DMS114 treated with DMSO at 0.1 percent for 48 hours (cell line): Measurements from ENCODE around the gene GRXCR2.
"Not testable (repeated sequence)": the region's sequence is repeated elsewhere in the genome, so short reads cannot be mapped to it uniquely, and the experiment has no call there.

Experiments used
- DNase-seq: peaks from one replicate; lab custom pipeline; 2025; ENCODE audit not compliant: unreplicated experiment; lab: John Stamatoyannopoulos, UW

Gene GRXCR2, protein sequence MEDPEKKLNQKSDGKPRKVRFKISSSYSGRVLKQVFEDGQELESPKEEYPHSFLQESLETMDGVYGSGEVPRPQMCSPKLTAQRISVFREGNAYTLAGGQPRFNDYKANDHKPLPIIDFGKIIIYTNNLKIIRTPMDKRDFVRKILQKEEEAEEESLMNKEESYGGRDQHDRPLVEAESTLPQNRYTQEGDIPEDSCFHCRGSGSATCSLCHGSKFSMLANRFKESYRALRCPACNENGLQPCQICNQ

DNA sequence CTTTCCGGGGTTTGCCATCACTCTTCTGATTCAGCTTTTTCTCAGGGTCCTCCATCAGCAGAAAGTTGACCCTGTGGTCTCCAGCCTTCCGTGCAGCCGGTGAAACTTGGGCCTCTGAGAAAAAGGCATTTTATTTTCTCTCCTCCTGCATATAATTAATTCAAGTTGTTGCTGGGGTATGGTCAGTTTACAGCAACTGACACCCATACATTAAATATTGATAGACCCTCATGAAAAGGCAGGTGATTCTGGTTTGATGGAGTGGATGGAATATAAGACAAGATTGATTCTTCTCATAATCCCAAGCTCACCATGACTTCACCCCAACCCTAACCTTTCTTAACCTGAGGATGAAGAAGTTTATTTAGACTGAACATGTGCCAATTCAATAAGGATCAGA is at the start of gene GRXCR2:
Gene GRXCR2, minus strand, starts transcription at position 101 of the 400 bp plus-strand sequence. Its CDS starts 46 bp downstream, at position 55.
- DNase-seq: no peak

DNA sequence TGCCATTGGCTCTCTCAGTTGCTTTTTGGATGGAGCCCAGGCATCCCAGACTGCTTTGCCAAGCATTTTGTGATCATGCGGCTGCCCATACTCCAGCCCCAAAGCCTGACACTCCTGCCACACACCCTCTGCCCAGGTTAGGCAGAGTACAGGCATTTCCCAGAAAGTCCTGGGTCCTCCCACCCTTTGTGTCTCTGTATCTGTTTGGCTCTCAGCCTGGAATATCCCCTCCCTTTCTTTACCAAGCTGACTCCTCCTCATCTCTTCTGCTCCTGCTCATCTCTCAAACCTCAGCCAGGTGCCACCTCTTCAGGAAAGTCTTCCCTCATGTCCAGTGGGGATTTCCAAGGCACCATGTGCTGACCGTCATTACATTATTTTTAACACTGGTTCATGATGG is 49.2 kb upstream of the GRXCR2 start:
- DNase-seq: no peak

DNA sequence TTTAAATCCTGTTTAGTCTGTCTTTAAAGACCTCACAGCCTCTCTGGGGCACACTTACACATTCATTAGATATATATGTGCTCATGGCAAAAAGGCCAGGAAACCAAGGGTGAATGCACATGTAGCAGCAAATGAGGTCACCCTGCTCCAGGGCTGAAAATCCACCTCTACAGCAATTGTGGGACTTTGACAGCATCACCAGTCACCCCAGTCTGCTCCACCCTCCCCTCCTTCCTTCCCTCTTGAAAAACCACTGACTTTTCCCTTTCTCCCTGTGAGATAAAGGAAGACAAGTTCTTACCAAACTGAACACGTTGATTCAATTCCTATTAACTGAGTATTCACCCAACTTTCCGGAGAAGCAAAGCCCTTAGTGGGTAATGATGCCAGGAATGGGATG is 48.4 kb upstream of the GRXCR2 start:
- no peak for DNase-seq

DNA sequence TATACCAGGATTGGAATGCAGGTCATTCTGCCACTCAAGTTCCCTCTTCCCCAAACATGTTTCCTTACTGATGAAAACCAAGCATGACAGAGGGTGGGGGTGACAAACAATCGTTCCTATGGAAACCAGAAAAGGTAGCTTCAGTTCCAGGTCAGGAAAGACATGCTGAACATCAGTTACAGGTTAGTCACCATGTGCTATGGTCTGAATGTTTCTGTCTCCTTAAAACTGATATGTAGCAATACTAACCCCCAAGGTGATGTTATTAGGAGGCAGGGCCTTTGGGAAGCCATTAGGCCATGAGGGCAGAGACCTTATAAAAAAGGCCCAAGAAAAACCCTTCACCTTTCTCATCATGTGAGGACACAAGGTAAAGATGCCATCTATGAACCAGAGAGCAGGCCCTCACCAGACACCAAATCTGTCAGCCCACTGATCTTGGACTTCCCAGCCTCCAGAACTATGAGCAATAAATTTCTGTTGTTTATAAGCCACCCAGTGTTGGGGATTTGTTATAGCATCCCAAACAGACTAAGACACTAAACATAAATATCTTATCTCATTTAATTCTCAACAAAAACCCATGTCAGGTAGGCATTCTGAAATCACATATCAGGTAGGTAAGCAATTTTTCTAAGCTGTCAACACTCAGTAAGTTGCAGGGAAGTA is 47.9 kb upstream of the GRXCR2 start:
- no peak for DNase-seq

DNA sequence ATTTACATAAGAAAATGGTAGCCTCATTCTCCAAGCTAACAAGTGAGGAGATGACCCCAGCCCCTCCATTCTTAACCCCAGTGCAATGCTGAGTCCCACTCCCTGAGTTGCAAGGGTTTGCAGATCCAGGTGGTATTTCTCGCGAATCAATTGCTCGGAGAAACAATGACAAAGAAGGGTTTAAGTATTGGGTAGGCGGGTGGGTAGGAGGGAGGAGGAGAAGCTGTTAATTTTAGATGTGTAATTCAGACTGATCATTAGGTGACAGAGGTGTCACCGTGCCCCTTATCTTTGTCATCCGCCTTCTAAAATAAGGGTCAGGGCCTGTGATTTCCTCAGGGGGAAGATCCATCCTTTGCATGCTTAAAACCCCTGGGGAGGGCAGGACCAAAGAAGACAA is 46.6 kb upstream of the GRXCR2 start:
- no peak for DNase-seq

DNA sequence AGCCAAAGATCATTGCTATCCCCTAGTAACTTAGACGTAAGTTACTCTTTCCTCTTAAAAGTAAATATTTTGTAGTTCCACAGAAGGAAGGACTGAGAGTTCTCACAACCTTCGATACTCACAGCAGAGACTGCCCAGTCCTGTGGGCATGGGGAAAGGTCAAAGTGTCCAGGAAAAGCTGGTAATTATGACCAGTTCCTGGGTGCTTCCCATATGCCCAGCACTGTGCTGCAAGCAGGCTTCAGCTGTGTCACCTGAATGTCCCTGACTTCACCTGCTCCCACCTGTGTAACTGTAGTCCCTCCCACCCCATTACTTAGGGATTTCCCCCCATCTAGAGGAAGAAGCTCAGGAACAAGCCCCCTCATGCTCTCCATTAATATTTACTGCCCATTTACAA is 45.6 kb upstream of the GRXCR2 start:
- DNase-seq: no peak

DNA sequence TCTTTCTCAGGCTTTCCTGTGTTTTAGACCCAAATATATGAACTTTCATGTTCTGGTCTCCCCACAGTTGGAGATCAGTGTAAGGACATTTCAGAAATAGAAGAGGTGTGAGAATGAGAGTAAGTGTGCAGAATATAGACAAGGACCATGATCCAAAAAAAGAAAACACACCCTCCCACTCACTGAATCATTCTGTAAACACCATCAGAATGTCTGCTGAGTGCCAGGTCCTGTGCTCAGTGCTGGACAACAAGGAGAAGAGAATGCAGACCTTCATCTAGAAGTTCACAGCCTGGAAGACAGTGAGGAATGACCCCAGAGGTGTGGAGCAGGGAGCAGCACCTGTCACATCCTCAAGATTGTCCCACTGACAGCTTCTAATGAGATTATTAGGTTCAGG is 44.5 kb upstream of the GRXCR2 start:
- no peak for DNase-seq

DNA sequence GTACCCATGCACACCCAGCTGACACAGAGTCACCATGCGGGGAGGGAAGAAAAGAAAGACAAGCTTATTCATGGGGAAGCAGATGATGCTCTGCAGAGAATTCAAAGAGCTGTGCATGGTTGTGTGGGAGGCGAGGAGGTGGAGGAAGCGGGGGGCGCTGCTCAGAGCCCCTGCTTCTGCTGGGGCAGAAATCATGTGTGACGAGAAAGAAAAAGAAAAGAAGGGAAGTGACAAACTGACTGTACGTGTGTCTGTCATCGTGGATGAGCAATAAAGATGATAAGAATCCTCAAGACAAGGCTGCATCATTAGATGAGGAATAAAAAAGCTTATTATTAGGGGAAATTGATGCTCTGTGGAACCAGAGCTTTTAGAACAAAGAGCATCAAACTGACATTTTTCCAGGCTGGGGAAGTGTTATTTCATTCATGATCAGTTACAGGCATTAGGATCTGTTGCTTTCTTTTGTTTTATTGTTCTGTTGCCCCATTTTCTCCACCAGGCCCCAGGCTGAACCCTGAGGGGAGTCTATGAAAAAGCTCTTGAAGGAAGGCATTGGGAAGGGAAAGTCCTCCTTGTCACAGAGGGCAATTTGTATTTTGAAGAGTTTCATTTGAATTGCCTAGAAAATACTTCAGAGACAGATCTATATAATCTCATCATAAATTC is 43.3 kb upstream of the GRXCR2 start:
- DNase-seq: no peak

DNA sequence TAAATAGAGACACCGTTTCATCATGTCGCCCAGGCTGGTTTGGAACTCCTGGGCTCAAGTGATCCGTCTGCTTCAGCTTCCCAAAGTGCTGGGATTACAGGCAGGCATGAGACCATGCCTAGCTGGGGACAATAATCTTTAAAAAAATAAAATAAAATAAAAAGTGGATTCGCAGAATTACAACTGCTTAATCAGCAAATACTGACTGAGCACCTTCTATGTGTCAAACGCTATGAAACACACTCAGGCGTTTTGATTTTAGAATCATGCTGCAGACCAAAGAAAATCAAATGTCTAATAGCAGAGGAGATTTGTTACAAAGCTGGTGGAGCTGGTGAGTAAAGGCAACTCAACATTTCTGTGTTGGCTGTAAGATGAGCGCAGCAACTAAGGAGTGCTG is 40.9 kb upstream of the GRXCR2 start:
- no peak for DNase-seq

DNA sequence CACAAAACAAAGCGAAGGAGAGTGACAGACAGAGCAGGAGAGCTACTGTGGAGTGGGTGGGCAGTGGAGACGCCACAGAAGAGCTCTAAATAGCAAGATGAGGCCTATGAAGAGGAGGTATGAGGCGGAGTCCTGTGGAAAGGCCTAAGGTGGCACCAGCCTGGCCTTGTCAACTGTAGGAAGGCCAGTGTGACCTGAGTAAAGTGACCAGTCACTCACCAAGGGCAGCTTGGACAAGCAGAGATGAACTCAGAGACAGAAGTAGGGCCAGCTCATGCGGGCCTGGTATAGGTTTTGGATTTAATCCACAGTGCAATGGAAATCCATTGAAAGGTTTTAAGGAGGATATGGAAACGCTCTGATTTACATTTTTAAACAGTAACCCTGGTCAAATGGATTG is 39.8 kb upstream of the GRXCR2 start:
- no peak for DNase-seq

DNA sequence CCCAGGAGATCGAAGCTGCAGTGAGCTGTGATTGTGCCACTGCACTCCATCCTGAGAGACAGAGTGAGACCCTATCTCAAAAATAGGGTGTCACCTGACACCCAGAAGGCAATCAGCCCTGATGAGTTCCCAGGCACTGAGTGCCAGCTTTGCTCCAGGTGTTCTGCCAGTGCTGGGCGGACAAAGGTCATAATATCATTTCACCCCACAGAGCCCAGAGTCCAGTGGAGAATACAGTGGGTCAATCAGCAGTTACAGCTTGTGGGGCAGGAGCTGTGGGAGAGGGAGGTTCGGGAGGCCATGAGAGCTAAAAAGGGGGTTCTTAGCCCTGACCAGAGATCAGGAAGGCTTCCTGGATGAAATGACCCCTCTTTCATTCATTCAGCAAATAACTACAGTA is 39.2 kb upstream of the GRXCR2 start:
- DNase-seq: no peak

DNA sequence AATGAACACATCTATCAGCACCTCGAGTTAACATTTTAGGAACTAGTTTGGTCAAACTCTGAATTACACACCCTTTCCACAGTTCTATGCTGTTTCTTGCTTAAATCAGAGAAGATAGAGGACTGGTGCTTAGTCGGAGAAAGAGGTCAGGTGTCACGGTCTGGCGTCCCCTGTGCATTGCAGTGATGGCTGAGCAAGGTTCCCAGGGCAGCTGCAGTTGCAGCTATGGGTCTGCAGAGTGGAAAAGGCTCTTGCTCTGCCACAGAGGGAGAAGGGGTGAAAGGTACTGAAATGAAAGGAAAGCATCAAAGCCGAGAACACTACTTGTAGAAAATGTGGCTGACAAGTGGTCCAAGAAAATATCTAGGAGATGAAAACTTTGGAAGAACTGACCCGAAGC is 38.4 kb upstream of the GRXCR2 start:
- no peak for DNase-seq

DNA sequence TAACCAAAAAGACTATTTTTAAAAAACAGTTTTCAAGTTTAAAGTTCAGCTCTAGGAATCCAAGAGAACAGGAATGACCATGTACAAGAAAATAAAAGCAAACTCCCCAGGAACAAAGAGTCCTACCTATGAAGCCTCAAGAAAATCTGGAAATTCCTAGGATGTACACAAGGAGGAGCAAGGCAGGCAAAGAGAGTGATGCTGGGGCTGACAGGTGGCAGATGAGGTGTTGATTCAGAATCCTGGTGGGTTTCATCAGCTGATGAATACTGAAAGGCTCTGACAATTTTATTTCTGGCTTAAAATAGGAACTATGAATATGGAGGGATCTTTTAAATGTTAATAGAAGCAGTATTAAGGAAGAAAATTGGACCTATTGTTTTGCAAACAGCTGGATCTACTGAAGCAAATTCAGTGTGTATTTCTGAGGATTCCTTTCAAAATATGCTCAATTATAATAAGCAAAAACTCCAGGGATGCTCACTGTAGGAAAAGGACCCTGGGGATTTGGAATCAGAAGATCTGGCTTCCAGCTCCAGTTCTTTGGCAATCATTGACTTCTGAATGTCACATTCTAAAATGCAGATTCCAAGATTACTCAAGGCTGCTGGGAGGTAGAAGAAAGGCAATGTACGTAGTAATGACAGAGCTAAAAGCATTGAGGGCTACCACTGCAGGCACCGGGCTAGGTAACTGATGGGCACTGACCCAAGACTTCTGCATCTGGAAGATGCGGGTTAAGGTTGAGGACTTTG is 35.6 kb upstream of the GRXCR2 start:
- DNase-seq: no peak

DNA sequence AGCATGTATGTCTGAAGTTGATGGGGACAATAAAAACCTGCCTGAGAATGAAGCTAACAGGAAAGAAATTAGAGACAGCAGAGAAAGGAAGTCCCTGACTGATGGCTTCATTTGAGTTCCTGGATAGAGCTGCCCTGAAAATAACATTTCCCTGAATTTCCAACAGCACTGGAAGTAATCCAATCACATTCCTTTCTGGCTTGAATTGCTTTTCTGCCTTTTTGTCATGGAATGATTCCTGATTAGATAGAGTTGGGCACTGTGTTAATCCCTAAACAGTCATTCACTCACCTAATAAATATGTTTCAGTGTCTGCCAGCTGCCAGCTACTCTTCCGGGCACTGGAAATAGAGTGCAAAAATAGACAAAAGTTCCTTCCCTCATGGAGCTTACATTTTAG is 33.6 kb upstream of the GRXCR2 start:
- DNase-seq: no peak

DNA sequence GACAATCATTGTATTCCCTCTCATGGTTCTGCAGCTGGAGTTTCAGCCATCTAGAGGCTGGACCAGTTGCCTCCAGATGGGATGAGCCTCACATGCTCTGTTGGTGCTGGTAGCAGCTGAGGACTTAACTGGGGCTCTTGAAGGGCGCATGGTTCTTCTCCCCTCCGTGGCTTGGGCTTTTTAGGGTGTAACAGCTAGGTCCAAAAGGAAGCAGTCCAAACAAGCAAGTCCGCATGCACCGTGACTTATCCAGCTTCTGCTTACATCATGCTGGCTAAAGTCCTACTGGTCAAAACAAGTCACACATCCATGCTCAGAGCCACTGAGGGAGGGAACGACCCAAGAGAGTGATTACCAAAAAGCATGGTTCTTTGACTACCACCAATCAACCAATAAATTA is 31.9 kb upstream of the GRXCR2 start:
- DNase-seq: no peak

DNA sequence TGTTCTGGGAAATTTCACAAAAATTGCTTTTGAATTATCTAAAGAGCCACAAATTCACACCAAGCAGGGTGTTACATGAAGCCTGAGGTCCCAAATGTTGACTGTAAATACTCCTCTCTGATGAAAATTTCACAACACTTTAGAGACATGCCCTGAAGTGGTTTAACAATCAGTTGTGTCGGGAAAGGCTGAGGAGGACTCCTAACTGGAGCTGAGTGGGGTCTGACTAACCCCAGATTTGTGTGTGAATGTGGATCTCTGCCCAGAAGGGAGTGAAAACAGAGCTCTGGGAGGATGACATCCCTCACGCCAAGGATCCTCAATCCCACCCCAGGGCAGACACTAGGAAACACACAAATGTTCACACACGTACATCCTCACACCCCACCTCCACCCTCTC is 31.1 kb upstream of the GRXCR2 start:
- no peak for DNase-seq

DNA sequence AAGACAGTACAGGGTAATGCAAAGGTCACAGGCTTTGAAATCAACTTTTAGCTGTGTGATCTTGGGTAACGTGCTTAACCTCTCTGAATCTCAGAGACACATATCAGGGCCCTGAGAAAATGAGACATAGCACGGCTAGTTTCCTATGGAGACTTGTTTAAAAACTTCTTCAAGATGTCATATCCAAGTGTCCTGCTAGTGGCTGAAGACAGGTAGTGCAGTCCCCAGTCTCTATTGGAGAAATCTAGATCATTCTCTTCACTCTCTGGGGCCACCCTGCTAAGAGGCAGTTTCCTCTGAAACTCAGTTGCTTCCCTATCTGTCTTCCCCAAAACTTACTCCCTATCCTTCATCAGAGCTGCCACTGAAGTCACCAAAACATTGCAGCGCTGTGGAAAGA is 30.3 kb upstream of the GRXCR2 start:
- DNase-seq: no peak

DNA sequence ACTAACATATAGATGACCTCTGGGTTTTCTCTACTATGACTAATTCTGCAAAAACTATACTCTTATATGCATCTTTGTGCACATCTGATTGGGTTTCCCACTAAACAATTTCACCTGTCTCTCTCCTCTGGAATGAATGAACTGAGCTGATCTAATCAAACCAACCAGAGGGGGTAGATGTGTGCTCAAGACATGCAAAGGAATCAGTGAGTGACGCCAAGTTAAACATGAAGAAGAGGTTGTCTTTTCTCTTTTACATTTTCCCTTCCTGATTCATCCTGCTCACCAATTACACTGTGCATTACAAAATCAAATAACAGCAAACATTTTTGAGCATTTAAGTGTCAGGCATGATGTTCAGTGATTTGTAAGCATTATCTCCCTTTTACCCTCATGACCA is 29.6 kb upstream of the GRXCR2 start:
- no peak for DNase-seq

DNA sequence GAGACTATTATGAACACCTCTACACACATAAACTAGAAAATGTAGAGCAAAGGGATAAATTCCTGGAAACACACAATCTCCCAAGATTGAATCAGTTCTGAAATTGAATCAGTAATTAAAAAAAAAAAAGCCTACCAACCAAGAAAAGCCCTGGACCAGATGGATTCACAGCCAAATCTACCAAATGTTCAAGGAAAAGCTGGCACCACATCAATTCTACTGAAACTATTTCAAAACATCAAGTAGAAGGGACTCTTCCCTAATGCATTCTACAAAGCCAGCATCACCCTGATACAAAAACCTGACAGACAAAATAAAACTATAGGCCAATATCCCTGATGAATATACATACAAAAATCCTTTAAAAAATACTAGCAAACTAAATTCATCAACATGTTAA is 25.4 kb upstream of the GRXCR2 start:
- no peak for DNase-seq

DNA sequence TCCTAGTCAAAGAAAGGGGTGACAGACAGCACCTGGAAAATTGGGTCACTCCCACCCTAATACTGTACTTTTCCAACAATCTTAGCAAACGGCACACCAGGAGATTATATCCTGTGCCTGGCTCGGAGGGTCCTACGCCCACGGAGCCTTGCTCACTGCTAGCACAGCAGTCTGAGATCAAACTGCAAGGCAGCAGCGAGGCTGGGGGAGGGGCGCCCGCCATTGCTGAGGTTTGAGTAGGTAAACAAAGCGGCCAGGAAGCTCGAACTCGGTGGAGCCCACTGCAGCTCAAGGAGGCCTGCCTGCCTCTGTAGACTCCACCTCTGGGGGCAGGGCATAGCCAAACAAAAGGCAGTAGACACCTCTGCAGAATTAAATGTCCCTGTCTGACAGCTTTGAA is 18.6 kb upstream of the GRXCR2 start:
- not testable (repeated sequence) for DNase-seq

DNA sequence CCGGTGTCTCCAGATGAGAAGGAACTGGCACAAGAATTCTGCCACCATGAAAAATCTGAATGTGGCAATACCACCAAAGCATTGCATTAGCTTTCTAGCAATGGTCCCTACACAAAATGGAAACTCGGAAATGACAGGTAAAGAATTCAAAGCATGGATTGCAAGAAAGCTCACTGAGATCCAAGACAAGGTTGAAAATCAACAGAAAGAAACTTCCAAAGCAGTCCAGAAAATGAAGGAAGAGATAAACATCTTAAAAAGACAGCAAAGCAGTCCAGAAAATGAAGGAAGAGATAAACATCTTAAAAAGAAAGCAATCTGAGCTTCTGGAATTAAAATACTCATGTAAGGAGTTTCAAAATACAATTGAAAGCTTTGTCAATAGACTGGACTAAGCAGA is 16.8 kb upstream of the GRXCR2 start:
- DNase-seq: no peak
